ENCODE data around the gene KRTAP19-1. TPM values are rescaled to one million over a fixed set of nuclear protein-coding genes. Genes with fewer than 3 reads are reported as not detected.

The KRTAP19-1 gene
- total and polyA plus RNA-seq, 9 of the 15 experiments (the other 6 are each of a cell fraction or from before 2014, with no cell fraction given): not detected

- Histone ChIP-seq H3K4me3 (no peak overlapping the region), H2AFZ (ENCODE audit: low read depth, low read length) (no peak overlapping the region), H3K4me2 (ENCODE audit: insufficient read depth, low read length) (no peak overlapping the region), H3K27me3 (ENCODE audit: control insufficient read depth in 2 of 2, insufficient read depth in 2 of 2, low read length in 2 of 2) (no peaks in the 10 kb centered on the region), H3K4me1 (replicated peaks in 1 of 2; ENCODE audit: control insufficient read depth in 2 of 2, insufficient read depth in 2 of 2, low read length in 2 of 2) (no peaks in the 10 kb centered on the region), H3K9ac (ENCODE audit: insufficient read depth in 1 of 2, low read depth in 2 of 2, low read length in 2 of 2) (no peak overlapping the region), H3K36me3 (ENCODE audit: control insufficient read depth, insufficient read depth, low read length) (no peaks in the 10 kb centered on the region), H3K9me3 (replicated peaks; ENCODE audit: control insufficient read depth, insufficient read depth, low read depth, low read length) (no peaks in the 10 kb centered on the region), H3K79me2 (ENCODE audit: control insufficient read depth, insufficient read depth, low read length) (no peaks in the 10 kb centered on the region), H4K20me1 (replicated peaks; ENCODE audit: control insufficient read depth, insufficient read depth, low read length) (no peaks in the 10 kb centered on the region), H3K27ac (ENCODE audit: extremely low read depth, low read depth, low read length) (no peak overlapping the region), H3K9me1 (ENCODE audit: control insufficient read depth, insufficient read depth, low read length) (no peaks in the 10 kb centered on the region)
- intact Hi-C loops (cut with micrococcal nuclease): no loop called here
- no peak for DNase-seq (ENCODE audit: extremely low read depth in 1 of 4, low spot score in 3 of 4)
- CTCF ChIA-PET (ENCODE audit: low intra/inter-chr PET ratio): no interaction called here
- POLR2A ChIA-PET: no interaction called here
- TF ChIP-seq MTA1 (IDR thresholded peaks at IDR 0.05; ENCODE audit: borderline replicate concordance): no peak
- TF ChIP-seq POLR2B (IDR thresholded peaks at IDR 0.05; ENCODE audit: low read depth, partially characterized antibody): no peak
- no peak for TF ChIP-seq STAG1 (CRISPR knock-in tag; IDR thresholded peaks at IDR 0.05; ENCODE audit: borderline replicate concordance)
- TF ChIP-seq CCAR2 (IDR thresholded peaks at IDR 0.05; ENCODE audit: low read depth, low read length): no peak
- TF ChIP-seq DNMT1 (IDR thresholded peaks at IDR 0.05): no peak
- TF ChIP-seq SAFB2 (IDR thresholded peaks at IDR 0.05; ENCODE audit: borderline replicate concordance, low read depth, low read length, severe bottlenecking): no peak
- no peak for TF ChIP-seq LARP7 (IDR thresholded peaks at IDR 0.05)
- no peak for TF ChIP-seq TARDBP (IDR thresholded peaks at IDR 0.05)
- TF ChIP-seq ZNF354B (CRISPR knock-in tag; IDR thresholded peaks at IDR 0.05): no peak
- no peak for TF ChIP-seq TRIM24 (IDR thresholded peaks at IDR 0.05)
- no peak for TF ChIP-seq ZBTB43 (CRISPR knock-in tag; IDR thresholded peaks at IDR 0.05)
- no peak for TF ChIP-seq ZBTB1 (CRISPR knock-in tag; IDR thresholded peaks at IDR 0.05; ENCODE audit: borderline replicate concordance, low read depth)
- TF ChIP-seq PHF20 (IDR thresholded peaks at IDR 0.05; ENCODE audit: partially characterized antibody): no peak
- TF ChIP-seq ZNF766 (CRISPR knock-in tag; conservative IDR thresholded peaks at IDR 0.05): no peak
- no peak for TF ChIP-seq RFX7 (CRISPR knock-in tag; IDR thresholded peaks at IDR 0.05)
- no peak for TF ChIP-seq AFF4 (CRISPR knock-in tag; IDR thresholded peaks at IDR 0.05)
- no peak for TF ChIP-seq ARHGAP35 (IDR thresholded peaks at IDR 0.05; ENCODE audit: partially characterized antibody)
- TF ChIP-seq NR1H2 (CRISPR knock-in tag; IDR thresholded peaks at IDR 0.05): no peak
- no peak for TF ChIP-seq C11orf30 (IDR thresholded peaks at IDR 0.05; ENCODE audit: low read depth)
- TF ChIP-seq SRSF3 (IDR thresholded peaks at IDR 0.05; ENCODE audit: insufficient read depth, low read length): no peak
- in situ Hi-C loops (cut with MboI): no loop called here
- ATAC-seq: no peak
- BruUV-seq (replicated peaks): no TSS peak
- FAIRE-seq: no peak
- under 1% methylated on average over 4 of the region's 4 CpGs for WGBS (ENCODE audit: insufficient coverage, low coverage, missing lambda C conversion rate)
Observed at GRCh38 chr21:30447056-30447455, 33.1 kb downstream of the KRTAP19-1 start.
